Measurements from ENCODE around the gene ARL3. TPM values are rescaled to one million over a fixed set of nuclear protein-coding genes. Genes with fewer than 3 reads are reported as not detected.
"Not testable (repeated sequence)": the region's sequence is repeated elsewhere in the genome, so short reads cannot be mapped to it uniquely, and the experiment has no call there.

Gene ARL3
- total and polyA plus RNA-seq, 7 donors = 2.8 to 6.5 (median 3.4) TPM

DNA sequence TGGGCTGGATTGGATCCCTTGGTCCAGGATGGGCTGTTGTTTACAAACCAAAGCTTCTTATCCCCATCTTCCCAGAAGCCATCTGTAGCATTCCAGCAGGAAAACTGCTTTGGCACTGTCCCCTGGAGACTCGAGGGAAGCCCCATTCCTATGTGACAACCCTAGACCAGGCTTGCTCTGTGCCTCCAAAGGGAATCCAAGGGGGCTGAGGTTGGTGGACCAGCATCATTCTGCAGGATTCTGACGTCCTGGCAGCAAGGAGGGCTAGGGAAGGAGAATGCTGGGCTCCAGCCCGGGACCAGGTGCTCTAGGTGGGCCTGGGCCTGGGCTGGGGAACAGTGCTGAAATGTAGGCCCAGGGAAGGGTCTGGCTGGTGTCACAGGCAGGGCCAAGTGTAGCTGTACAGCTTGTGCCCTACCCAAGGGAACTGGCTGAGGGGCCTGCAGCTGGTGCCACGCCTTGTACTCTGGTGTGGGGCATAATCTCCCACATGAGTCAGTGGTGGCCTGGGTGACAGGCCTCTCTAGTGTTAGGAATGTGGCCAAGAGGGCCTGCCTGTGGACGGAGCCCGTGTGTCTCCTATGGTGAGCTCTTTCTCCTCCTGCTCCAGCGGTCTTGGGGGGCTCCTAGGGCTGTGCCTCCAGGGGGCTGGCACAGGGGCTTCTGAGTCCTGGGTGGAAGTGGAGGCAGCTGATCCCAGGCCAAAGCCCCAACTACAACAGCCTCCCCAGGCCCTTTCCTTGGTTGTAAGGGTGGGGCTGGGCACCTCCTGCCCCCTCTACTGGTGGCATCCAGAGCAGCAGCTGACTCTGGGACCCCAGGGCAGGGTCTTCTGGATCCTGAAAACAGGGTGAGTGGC, 44.8 kb downstream of the ARL3 start:
- peak overlapping the region; percentile 46 for H3K27ac ChIP-seq
- DNase-seq = peak; percentile 62 to 88
- no peak overlapping the region for H3K4me3 ChIP-seq
- H3K9me3 ChIP-seq = no peaks in the 10 kb centered on the region
- no peaks in the 10 kb centered on the region for H3K27me3 ChIP-seq (ENCODE audit: insufficient read depth in 3 of 3, low read length in 2 of 3)
- no peaks in the 10 kb centered on the region for H3K36me3 ChIP-seq (ENCODE audit: insufficient read depth in 1 of 2, low read depth in 1 of 2)
- intact Hi-C loops (cut with DNase I) = no loop called here
- H3K4me1 ChIP-seq = peaks cover 26% of the 10 kb centered on the region
- ATAC-seq = peak; percentile 79 to 95 (median 92)
- 45 to 63% (median 50%) methylated on average over 7 of the region's 7 CpGs for WGBS, 3 donors
- TF ChIP-seq, protein P1, sequence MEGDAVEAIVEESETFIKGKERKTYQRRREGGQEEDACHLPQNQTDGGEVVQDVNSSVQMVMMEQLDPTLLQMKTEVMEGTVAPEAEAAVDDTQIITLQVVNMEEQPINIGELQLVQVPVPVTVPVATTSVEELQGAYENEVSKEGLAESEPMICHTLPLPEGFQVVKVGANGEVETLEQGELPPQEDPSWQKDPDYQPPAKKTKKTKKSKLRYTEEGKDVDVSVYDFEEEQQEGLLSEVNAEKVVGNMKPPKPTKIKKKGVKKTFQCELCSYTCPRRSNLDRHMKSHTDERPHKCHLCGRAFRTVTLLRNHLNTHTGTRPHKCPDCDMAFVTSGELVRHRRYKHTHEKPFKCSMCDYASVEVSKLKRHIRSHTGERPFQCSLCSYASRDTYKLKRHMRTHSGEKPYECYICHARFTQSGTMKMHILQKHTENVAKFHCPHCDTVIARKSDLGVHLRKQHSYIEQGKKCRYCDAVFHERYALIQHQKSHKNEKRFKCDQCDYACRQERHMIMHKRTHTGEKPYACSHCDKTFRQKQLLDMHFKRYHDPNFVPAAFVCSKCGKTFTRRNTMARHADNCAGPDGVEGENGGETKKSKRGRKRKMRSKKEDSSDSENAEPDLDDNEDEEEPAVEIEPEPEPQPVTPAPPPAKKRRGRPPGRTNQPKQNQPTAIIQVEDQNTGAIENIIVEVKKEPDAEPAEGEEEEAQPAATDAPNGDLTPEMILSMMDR (IDR thresholded peaks at IDR 0.05) = peak; percentile 4

DNA sequence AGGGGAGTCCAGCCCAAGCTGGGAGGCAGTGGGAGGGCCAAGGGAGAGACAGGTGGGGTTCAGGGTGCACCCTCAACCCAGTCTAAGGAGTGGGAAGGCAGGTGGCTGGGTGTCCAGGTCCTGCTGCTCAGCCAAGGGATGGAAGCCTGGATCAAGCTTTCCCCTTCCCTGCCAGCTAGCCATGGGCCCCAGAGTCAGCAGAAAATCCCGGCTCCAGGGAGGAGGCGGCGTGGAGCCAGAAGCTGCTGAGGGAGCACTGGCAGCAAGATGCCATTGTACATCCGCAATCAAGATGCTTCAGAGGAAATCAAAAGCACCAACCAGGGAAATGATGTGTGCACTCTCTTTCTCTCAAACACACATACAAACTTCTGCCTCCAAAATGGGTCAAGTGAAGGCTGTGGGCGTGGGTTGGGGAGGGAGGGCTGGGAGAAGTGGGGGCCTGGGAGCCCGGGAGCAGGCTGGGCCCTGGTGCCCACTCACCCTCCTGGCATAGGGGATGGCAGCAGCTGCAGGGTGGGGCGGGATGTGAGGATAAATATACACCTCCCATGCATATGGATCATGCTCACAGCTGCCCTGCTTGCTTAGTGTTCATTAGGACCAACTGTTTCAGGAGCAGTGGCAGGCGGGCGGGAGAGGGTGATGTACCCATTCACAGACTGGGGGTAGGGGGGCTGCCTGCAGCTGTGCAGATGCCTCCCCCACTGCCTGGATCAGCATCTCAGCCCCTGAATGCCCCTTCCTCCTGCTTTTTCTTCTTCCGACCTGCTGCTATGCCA, 45.7 kb downstream of the ARL3 start:
- peak in 1 of 2 donors; percentile 49 for DNase-seq
- intact Hi-C loops (cut with DNase I) = no loop called here
- no peaks in the 10 kb centered on the region for H3K9me3 ChIP-seq
- peaks cover 17% of the 10 kb centered on the region for H3K4me1 ChIP-seq
- no peaks in the 10 kb centered on the region for H3K27me3 ChIP-seq (ENCODE audit: insufficient read depth in 3 of 3, low read length in 2 of 3)
- ATAC-seq = peak in 2 of 4 donors; percentile 13 to 23
- 41 to 78% (median 59%) methylated on average over 10 of the region's 10 CpGs for WGBS, 3 donors
- no peak overlapping the region for H3K4me3 ChIP-seq
- H3K36me3 ChIP-seq (ENCODE audit: insufficient read depth in 1 of 2, low read depth in 1 of 2) = no peaks in the 10 kb centered on the region
- TF ChIP-seq, protein P1 (IDR thresholded peaks at IDR 0.05) = no peak
- H3K27ac ChIP-seq = no peak overlapping the region

DNA sequence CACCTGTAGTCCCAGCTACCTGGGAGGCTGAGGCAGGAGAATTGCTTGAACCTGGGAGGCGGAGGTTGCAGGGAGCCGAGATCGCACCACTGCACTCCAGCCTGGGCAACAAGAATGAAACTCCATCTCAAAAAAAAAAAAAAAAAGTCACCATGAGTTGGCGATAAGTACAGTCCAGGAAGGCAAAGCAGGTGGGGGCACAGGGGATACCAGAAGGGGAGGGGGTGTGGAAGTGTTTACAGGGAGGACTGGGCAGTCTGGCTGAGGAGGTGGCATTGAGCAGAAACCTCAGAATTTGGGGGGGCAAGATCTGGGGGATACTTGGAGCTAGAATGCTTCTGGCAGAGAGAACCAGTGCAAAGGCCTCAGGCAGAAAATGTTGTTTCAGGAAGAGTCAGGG, 46.8 kb downstream of the ARL3 start:
- intact Hi-C loops (cut with DNase I); H3K4me1 ChIP-seq; H3K27me3 ChIP-seq (ENCODE audit: insufficient read depth in 3 of 3, low read length in 2 of 3); H3K27ac ChIP-seq; DNase-seq; H3K36me3 ChIP-seq (ENCODE audit: insufficient read depth in 1 of 2, low read depth in 1 of 2); H3K9me3 ChIP-seq; H3K4me3 ChIP-seq; ATAC-seq: not testable (repeated sequence)
- WGBS, 3 donors = 87 to 92% (median 90%) methylated on average over 4 of the region's 4 CpGs

DNA sequence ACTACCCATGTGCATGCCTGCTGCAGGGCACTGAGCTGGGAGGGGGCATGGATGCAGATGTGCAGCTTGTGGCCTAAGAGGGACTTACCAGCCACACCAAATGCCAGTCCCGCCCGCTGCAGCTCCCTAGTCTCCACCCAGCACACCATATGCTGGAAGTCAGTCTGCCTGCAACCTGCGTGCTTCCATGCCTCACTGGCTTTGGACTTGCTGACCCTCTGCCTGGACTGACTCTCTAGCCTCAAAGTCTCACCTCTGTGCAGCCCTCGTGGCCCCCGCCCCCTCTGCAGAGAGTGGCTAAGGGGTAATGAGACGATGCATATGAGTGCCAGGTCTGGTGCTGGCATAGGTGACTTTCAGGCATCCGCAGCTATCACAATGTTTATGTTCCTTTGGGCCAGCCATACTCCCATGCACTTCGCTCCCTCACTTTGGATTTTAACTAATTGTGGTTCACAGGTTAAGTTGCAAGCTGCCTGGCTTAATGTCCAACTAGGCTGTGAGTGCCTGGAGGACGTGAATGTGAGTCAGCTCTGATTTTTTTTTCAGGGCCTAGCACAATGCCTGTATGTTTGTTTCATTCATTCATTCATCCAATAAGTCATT, 48.2 kb downstream of the ARL3 start:
- ATAC-seq = no peak
- WGBS, 3 donors = 69 to 80% (median 78%) methylated on average over 9 of the region's 9 CpGs

More for the DNA sequence above, 48.2 kb downstream of the ARL3 start:
- Histone ChIP-seq H3K9me3 (no peaks in the 10 kb centered on the region), H3K4me3 (no peak overlapping the region), H3K4me1 (peaks cover 12% of the 10 kb centered on the region), H3K27ac (no peak overlapping the region), H3K36me3 (ENCODE audit: insufficient read depth in 1 of 2, low read depth in 1 of 2) (no peaks in the 10 kb centered on the region), H3K27me3 (ENCODE audit: insufficient read depth in 3 of 3, low read length in 2 of 3) (no peaks in the 10 kb centered on the region)
- peak in 1 of 2 donors; percentile 20 for DNase-seq
- TF ChIP-seq, protein P1 (IDR thresholded peaks at IDR 0.05) = no peak
- intact Hi-C loops (cut with DNase I) = no loop called here
